Muscle of leg (tissue), 16 donors: ENCODE results near the gene PRKG2. TPM values are rescaled to one million over a fixed set of nuclear protein-coding genes. Genes with fewer than 3 reads are reported as not detected.

Experiments
- DNase-seq: peaks from one replicate; pipeline ENCODE4 v3.0.0; 2013
- H3K27ac ChIP-seq: one replicate; pipeline ENCODE4 v1.5.1; 2013; ENCODE audit warnings: mild to moderate bottlenecking, low read length, control low read depth
- H3K27me3 ChIP-seq: one replicate; pipeline ENCODE4 v1.6.1; 2013; ENCODE audit warnings: low read length; ENCODE audit not compliant: control insufficient read depth, insufficient read depth
- H3K36me3 ChIP-seq: one replicate; pipeline ENCODE4 v1.6.1; 2013; ENCODE audit warnings: low read length; ENCODE audit not compliant: control insufficient read depth, insufficient read depth
- H3K4me1 ChIP-seq: one replicate; pipeline ENCODE4 v1.6.1; 2013; ENCODE audit warnings: low read length; ENCODE audit not compliant: control insufficient read depth, insufficient read depth
- H3K4me3 ChIP-seq: one replicate; pipeline ENCODE4 v1.5.1; 2013; ENCODE audit warnings: low read length, control low read depth
- H3K9me3 ChIP-seq: replicated peaks from 2 replicates; pipeline ENCODE4 v1.6.1; 2013; ENCODE audit warnings: low read depth, low read length; ENCODE audit not compliant: control insufficient read depth
- WGBS: methylation state at CpG from one replicate; pipeline ENCODE4 v1.1.5; 2013; ENCODE audit warnings: missing lambda C conversion rate; ENCODE audit not compliant: insufficient coverage; 5-methylcytosine and 5-hydroxymethylcytosine counted together
- long read RNA-seq, 11 donors: transcript quantifications; one replicate each; lab custom pipeline, GENCODE V29; 2026
- polyA plus RNA-seq, 8 donors: library from polyadenylated mRNA; unstranded; fragments of 120-200 nt; gene quantifications; one replicate each; pipeline versions ENCODE4 v1.2.1 to v1.2.3, GENCODE V29; 2013; ENCODE audit warnings: inconsistent platforms in 1 of 8, low replicate concordance in 1 of 8; ENCODE audit not compliant: insufficient read length in 8 of 8, insufficient read depth in 1 of 8
- total RNA-seq: library from RNA; stranded (reverse); fragments of 120-200 nt; gene quantifications from one replicate; pipeline ENCODE4 v1.2.4, GENCODE V29; 2013

Gene PRKG2
- 0.84 TPM for total RNA-seq
- 1 to 10 TPM in 4 of 8 donors, under 1 TPM in 4; 0.08 to 3.3 (median 0.95) TPM for polyA plus RNA-seq
- long read RNA-seq, donor 1: 0 reads
- long read RNA-seq, donor 2: 0 reads
- long read RNA-seq, donor 3: 0 reads
- long read RNA-seq, donor 4: 0 reads
- long read RNA-seq, donor 5: 0 reads
- long read RNA-seq, donor 6, full-length matches to known transcripts: 1 of 1 reads
- long read RNA-seq, donor 6, partial matches to known transcripts: 0 of 1 reads
- long read RNA-seq, donor 6, other reads (novel, unspliced or antisense): 0 of 1 reads
- long read RNA-seq, donor 7: 0 reads
- long read RNA-seq, donor 8: 0 reads
- long read RNA-seq, donor 9: 0 reads
- long read RNA-seq, donor 10: 0 reads
- long read RNA-seq, donor 11: 0 reads

GRCh38 chr4:81214881-81215868 lies at the start of gene PRKG2:
PRKG2 (minus strand) TSS chr4:81215222; CDS start chr4:81205047, 10,175 bp downstream.
- DNase-seq: peak; percentile 10
- H3K27ac ChIP-seq: no peak within 1 kb of the TSS
- peak within 1 kb of the TSS; percentile 25 for H3K4me3 ChIP-seq
- no peaks in the 10 kb centered on the region for H3K9me3 ChIP-seq
- H3K36me3 ChIP-seq: no peaks in the 10 kb centered on the region
- H3K4me1 ChIP-seq: peaks cover 4% of the 10 kb centered on the region
- H3K27me3 ChIP-seq: peaks cover 21% of the 10 kb centered on the region
- WGBS: under 1% methylated on average over 46 of the region's 75 CpGs

- Histone ChIP-seq H3K27me3 (no peaks in the 10 kb centered on the region), H3K36me3 (no peaks in the 10 kb centered on the region), H3K9me3 (no peaks in the 10 kb centered on the region), H3K27ac (no peak overlapping the region), H3K4me1 (no peaks in the 10 kb centered on the region), H3K4me3 (no peak overlapping the region)
- no peak for DNase-seq
- whole genome bisulfite sequencing: 57% methylated on average over 3 of the region's 10 CpGs
These were observed 45.5 kb upstream of the PRKG2 start for GRCh38 chr4:81260443-81261101.

- Histone ChIP-seq H3K36me3 (no peaks in the 10 kb centered on the region), H3K4me1 (no peaks in the 10 kb centered on the region), H3K4me3 (no peak overlapping the region), H3K27me3 (no peaks in the 10 kb centered on the region), H3K27ac (no peak overlapping the region), H3K9me3 (no peaks in the 10 kb centered on the region)
- DNase-seq: no peak
These were observed 44.0 kb upstream of the PRKG2 start for GRCh38 chr4:81258841-81259550.

- H3K4me3 ChIP-seq: no peak overlapping the region
- no peak overlapping the region for H3K27ac ChIP-seq
- no peaks in the 10 kb centered on the region for H3K27me3 ChIP-seq
- H3K36me3 ChIP-seq: no peaks in the 10 kb centered on the region
- H3K4me1 ChIP-seq: no peaks in the 10 kb centered on the region
- DNase-seq: no peak
- no peaks in the 10 kb centered on the region for H3K9me3 ChIP-seq
- WGBS: no CpG with 5 or more reads among the region's 3 CpGs
These were observed 42.8 kb upstream of the PRKG2 start for GRCh38 chr4:81257816-81258215.

GRCh38 chr4:81257021-81257420 lies 42.0 kb upstream of the PRKG2 start:
- no peak for DNase-seq
- Histone ChIP-seq H3K27me3 (no peaks in the 10 kb centered on the region), H3K4me1 (no peaks in the 10 kb centered on the region), H3K27ac (no peak overlapping the region), H3K4me3 (no peak overlapping the region), H3K36me3 (no peaks in the 10 kb centered on the region), H3K9me3 (no peaks in the 10 kb centered on the region)
- WGBS: no CpG with 5 or more reads among the region's 1 CpG

GRCh38 chr4:81256059-81256970 lies 41.3 kb upstream of the PRKG2 start:
- Histone ChIP-seq H3K27me3 (no peaks in the 10 kb centered on the region), H3K27ac (no peak overlapping the region), H3K36me3 (no peaks in the 10 kb centered on the region), H3K4me1 (no peaks in the 10 kb centered on the region), H3K9me3 (no peaks in the 10 kb centered on the region), H3K4me3 (no peak overlapping the region)
- peak; percentile 1 for DNase-seq
- 26% methylated on average over 3 of the region's 8 CpGs for WGBS

GRCh38 chr4:81255524-81255923 lies 40.5 kb upstream of the PRKG2 start:
- no CpG with 5 or more reads among the region's 1 CpG for WGBS
- Histone ChIP-seq H3K27ac (no peak overlapping the region), H3K9me3 (peaks cover 2% of the 10 kb centered on the region), H3K36me3 (no peaks in the 10 kb centered on the region), H3K4me1 (no peaks in the 10 kb centered on the region), H3K27me3 (no peaks in the 10 kb centered on the region), H3K4me3 (no peak overlapping the region)
- DNase-seq: no peak

- H3K27ac ChIP-seq: no peak overlapping the region
- DNase-seq: no peak
- no peaks in the 10 kb centered on the region for H3K36me3 ChIP-seq
- no peak overlapping the region for H3K4me3 ChIP-seq
- WGBS: no CpG with 5 or more reads among the region's 1 CpG
- H3K27me3 ChIP-seq: no peaks in the 10 kb centered on the region
- peaks cover 2% of the 10 kb centered on the region for H3K9me3 ChIP-seq
- H3K4me1 ChIP-seq: no peaks in the 10 kb centered on the region
These were observed 35.4 kb upstream of the PRKG2 start for GRCh38 chr4:81250430-81250829.
